ENCODE results near the gene RUFY1.

Gene RUFY1

GRCh38 chr5:179564526-179564925 lies 14.2 kb downstream of the RUFY1 start:
- no peaks in the 10 kb centered on the region for H3K9me2 ChIP-seq (replicated peaks; ENCODE audit: insufficient read depth, low read length)
- H3F3A ChIP-seq (ENCODE audit: insufficient read depth): no peaks in the 10 kb centered on the region
- H3K9me3 ChIP-seq (ENCODE audit: insufficient read depth, low read length): no peaks in the 10 kb centered on the region
- H3K79me2 ChIP-seq (ENCODE audit: insufficient read depth, low read length): peaks cover 3% of the 10 kb centered on the region; the same call in 1 of the 2 replicates
- H3K27ac ChIP-seq (ENCODE audit: low read depth, low read length): no peak overlapping the region
- H3K4me2 ChIP-seq (ENCODE audit: low read depth, low read length, poor library complexity, severe bottlenecking): no peak overlapping the region
- H3K27me3 ChIP-seq (ENCODE audit: low read length): no peaks in the 10 kb centered on the region
- no peak overlapping the region for H3K9ac ChIP-seq (ENCODE audit: low read length)
- no peaks in the 10 kb centered on the region for H4K20me1 ChIP-seq (ENCODE audit: low read depth, low read length)
- no peak overlapping the region for H2AFZ ChIP-seq (ENCODE audit: low read depth, low read length, severe bottlenecking)
- no peak overlapping the region for H3K4me3 ChIP-seq (ENCODE audit: insufficient read depth, low read length, poor library complexity, severe bottlenecking)
- TF ChIP-seq EZH2phosphoT487 (conservative IDR thresholded peaks at IDR 0.05; ENCODE audit: low read length) (no peak), CTCF (IDR thresholded peaks at IDR 0.05; ENCODE audit: insufficient read depth, low read length, poor library complexity, severe bottlenecking) (no peak)
- peaks cover 12% of the 10 kb centered on the region; the same call in 1 of the 2 replicates for H3K36me3 ChIP-seq (ENCODE audit: low read length)

GRCh38 chr5:179568721-179569120 lies 18.4 kb downstream of the RUFY1 start:
- Histone ChIP-seq H3K27me3 (ENCODE audit: low read length) (no peaks in the 10 kb centered on the region), H3K79me2 (ENCODE audit: insufficient read depth, low read length) (no peaks in the 10 kb centered on the region), H3K36me3 (ENCODE audit: low read length) (peaks cover 12% of the 10 kb centered on the region; the same call in 1 of the 2 replicates), H3K4me3 (ENCODE audit: insufficient read depth, low read length, poor library complexity, severe bottlenecking) (no peak overlapping the region), H3F3A (ENCODE audit: insufficient read depth) (0 out of 2 replicates have a peak, but pooled peaks cover 3% of the 10 kb centered on the region), H4K20me1 (ENCODE audit: low read depth, low read length) (no peaks in the 10 kb centered on the region), H3K9me2 (replicated peaks; ENCODE audit: insufficient read depth, low read length) (no peaks in the 10 kb centered on the region), H3K4me2 (ENCODE audit: low read depth, low read length, poor library complexity, severe bottlenecking) (no peak overlapping the region), H3K9ac (ENCODE audit: low read length) (no peak overlapping the region), H3K9me3 (ENCODE audit: insufficient read depth, low read length) (no peaks in the 10 kb centered on the region), H3K27ac (ENCODE audit: low read depth, low read length) (no peak overlapping the region), H2AFZ (ENCODE audit: low read depth, low read length, severe bottlenecking) (no peak overlapping the region)
- TF ChIP-seq EZH2phosphoT487 (conservative IDR thresholded peaks at IDR 0.05; ENCODE audit: low read length) (no peak), CTCF (IDR thresholded peaks at IDR 0.05; ENCODE audit: insufficient read depth, low read length, poor library complexity, severe bottlenecking) (no peak)

DNA sequence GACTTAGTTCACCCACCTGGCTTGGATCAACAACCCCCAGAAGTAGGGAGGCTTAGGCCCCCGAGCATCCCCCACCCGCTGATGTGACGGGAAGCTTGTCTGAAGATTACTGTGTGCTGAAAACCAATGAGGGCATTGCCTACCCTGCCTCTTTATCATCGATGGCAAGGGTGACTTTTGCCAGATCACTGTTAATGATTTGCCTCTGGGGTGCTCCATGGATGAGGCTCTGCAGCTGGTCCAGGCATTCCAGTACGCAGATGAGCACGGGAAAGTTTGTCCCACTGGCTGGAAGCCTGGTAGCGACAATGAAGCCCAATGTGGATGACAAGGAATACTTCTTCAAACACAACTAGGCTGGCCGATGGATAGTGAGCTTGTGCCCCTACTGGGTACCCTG lies 22.0 kb downstream of the RUFY1 start:
- Histone ChIP-seq H3K9me2 (replicated peaks; ENCODE audit: insufficient read depth, low read length) (no peaks in the 10 kb centered on the region), H3K9me3 (ENCODE audit: insufficient read depth, low read length) (no peaks in the 10 kb centered on the region), H3K79me2 (ENCODE audit: insufficient read depth, low read length) (no peaks in the 10 kb centered on the region), H3K4me3 (ENCODE audit: insufficient read depth, low read length, poor library complexity, severe bottlenecking) (no peak overlapping the region), H3K4me2 (ENCODE audit: low read depth, low read length, poor library complexity, severe bottlenecking) (no peak overlapping the region), H4K20me1 (ENCODE audit: low read depth, low read length) (no peaks in the 10 kb centered on the region), H3K9ac (ENCODE audit: low read length) (no peak overlapping the region), H3K27ac (ENCODE audit: low read depth, low read length) (no peak overlapping the region), H2AFZ (ENCODE audit: low read depth, low read length, severe bottlenecking) (no peak overlapping the region), H3F3A (ENCODE audit: insufficient read depth) (0 out of 2 replicates have a peak, but pooled peaks cover 3% of the 10 kb centered on the region), H3K27me3 (ENCODE audit: low read length) (no peaks in the 10 kb centered on the region), H3K36me3 (ENCODE audit: low read length) (peaks cover 10% of the 10 kb centered on the region; the same call in 1 of the 2 replicates)
- TF ChIP-seq CTCF (IDR thresholded peaks at IDR 0.05; ENCODE audit: insufficient read depth, low read length, poor library complexity, severe bottlenecking) (no peak), EZH2phosphoT487 (conservative IDR thresholded peaks at IDR 0.05; ENCODE audit: low read length) (no peak)
